Stimulated activated CD4-positive, alpha-beta T cell treated with anti-CD3 and anti-CD28 coated beads, Interleukin-2, amount 100 ng/mL, for 24 hours (primary cell): ENCODE results near the gene CRHBP.
"Not testable (repeated sequence)": the region's sequence is repeated elsewhere in the genome, so short reads cannot be mapped to it uniquely, and the experiment has no call there.

Source experiments
- DNase-seq, 2 donors: peaks; one replicate each; pipeline ENCODE4 v3.0.0-alpha.2; 2020

The CRHBP gene

DNA sequence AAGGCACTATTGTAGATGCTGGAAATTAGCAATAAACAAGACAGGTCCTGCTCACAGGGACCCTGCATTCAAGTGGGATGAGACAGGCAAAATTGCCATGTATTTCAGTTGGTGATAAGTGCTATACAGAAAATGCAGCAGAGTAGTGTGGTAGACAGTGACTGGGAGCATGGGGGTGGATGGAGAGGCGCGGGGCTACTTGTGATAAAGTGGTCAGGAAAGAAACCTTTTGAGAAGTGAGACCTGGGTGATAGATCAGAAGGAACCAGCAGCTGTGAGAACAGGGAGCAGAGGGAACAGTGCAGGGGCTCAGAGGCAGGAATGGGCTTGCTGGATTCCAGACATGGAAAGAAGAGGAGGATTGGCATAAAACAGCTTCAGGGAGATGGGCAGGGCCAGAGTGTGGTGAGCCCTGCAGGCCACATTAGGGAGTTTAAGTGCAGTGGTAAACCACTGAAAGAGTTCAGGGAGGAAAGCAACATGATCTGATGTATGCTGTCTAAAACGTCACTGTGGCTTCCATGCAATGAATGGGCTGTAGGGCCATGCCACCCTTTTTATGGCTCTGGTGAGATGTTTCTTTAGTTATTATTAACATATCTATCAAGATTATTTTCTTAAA is 7.3 kb downstream of the CRHBP start:
- no peak for DNase-seq

GRCh38 chr5:76964060-76964459 is 11.2 kb downstream of the CRHBP start:
- no peak for DNase-seq

DNA sequence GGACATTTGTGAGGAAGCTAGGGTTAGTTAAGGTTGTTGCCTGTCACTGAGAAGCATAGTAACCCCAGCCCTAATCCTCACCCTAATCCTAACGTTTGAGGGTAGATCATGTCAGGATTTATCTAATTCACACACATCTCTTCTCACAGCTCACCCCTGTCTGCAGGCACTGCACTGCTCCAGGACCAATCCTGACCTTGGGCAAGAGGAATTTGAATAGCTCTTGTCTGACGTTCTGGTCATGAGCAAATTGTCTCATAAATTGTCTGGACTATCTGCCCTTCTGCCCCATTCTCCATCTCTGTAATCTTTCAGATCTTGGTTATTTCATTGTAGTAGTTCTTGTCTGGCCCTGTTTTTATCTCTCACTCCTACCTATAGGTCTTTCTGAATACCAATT is 18.7 kb downstream of the CRHBP start:
- DNase-seq, result no peak

DNA sequence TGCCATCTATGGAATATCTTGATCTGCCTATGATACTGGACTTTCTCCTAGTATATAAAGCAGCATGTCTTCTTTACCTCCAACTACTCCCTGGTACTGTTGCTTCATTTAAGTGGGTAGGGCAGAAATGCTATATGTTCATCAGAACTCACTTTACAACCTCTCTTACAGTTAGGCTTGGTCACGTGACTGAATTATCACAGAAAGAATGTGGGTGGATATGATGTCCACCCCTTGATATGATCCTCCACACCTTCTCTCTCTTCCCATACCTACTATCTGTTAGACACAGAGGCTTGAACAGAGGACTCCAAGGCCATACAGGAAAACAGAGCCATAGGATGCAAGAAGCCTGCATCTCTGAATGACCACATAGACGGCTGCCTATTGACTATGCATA is 19.8 kb downstream of the CRHBP start:
- no peak for DNase-seq

GRCh38 chr5:76974785-76975184 is 21.9 kb downstream of the CRHBP start:
- DNase-seq, result no peak

DNA sequence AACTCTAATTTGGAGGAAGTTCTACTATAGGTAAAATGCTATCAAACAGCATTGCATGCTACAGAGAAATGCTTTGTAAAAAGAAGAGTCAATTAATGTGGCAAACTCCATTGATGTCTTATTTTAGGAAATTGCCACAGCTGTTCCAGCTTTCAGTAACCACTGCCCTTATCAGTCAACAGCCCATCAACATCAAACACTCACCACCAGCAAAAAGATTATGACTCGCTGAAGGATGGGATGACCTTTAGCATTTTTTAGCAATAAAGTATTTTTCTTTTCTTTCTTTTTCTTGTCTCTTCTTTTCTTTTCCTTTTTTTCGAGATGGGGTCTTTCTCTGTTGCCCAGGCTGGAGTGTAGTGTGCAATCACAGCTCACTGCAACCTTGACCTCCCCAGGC is 26.0 kb downstream of the CRHBP start:
- no peak for DNase-seq

DNA sequence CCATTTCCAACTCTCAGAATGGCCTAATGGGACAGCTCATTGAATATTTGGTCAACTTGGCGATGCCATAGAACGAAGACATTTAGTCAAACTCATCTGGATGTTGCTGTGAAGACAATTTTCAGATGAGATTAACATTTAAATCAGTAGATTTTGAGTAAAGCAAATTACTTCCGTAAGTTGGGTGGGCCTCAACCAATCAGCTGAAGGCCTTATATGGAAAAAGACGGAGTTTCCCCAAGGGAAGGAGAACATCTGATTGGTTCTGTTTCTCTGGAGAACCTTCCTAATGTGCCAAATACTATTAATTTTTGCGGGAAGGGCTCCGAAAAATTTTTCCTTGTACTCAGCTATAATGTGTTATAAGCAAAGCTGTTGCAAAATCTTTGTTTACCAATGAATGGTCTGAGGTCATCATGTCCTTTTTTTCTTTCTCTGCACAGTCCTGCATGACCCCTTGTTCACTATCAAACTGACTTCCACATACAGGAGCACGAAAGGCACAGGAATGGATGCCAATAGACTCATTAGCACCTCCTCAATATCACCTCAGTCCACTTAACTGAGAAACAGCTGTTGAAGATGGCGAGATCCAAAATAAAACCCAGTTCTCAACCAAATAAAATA is 27.8 kb downstream of the CRHBP start:
- no peak for DNase-seq

DNA sequence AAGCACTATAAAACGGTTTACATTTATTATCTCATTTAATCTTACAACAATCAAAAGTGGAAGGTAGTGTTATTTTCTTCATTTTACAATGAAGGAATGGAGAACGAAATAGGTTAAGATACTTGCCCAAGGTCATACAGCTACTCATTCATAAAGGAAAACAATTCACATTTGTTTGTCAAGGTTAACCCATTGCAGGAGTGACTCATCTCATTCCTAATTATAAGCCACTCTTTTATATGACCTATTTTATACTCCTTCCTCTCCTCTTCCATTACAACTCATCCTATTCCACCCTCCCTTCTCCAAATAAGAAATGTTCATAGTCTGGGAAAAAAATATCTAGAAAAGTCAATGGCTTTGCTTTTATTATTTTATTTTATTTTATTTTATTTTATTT is 29.6 kb downstream of the CRHBP start:
- no peak for DNase-seq

DNA sequence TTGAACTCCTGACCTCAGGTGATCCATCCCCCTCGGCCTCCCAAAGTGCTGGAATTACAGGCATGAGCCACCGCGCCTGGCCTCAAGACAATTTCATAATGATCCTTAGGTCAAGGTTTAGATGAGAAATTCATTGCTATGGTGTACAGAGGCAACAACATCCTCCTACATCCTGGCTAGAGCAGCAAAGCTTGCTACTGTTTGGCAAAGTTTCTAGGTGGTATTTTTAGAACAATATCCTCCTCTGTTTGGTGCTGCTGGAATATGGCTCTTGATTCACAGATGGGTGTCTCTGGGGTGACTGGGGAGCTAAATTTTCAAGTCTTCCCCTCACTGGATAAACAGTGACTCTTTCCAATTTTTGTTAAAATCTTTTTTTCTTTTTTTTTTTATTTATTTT is 30.6 kb downstream of the CRHBP start:
- no peak for DNase-seq

GRCh38 chr5:76986825-76987526 is 34.1 kb downstream of the CRHBP start:
- DNase-seq, result no peak

- DNase-seq, result no peak
These were observed 38.1 kb downstream of the CRHBP start for GRCh38 chr5:76990899-76991459.

GRCh38 chr5:76993436-76993835 is 40.6 kb downstream of the CRHBP start:
- DNase-seq, result not testable (repeated sequence)

GRCh38 chr5:76994337-76994736 is 41.5 kb downstream of the CRHBP start:
- DNase-seq, result no peak

DNA sequence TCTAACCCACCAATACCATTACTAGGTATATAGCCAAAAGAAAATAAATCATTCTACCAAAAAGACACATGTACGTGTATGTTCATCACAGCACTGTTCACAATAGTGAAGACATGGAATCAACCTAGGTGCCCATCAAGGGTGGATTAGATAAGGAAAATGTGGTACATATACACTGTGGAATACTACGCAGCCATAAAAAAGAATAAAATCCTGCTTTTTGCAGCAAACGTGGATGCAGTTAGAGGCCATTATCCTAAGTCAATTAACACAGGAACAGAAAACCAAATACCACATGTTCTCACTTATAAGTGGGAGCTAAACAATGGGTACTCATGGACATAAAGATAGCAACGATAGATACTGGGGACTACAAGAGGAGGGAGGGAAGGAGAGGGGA is 45.4 kb downstream of the CRHBP start:
- not testable (repeated sequence) for DNase-seq

GRCh38 chr5:76999451-76999850 is 46.6 kb downstream of the CRHBP start:
- no peak for DNase-seq

DNA sequence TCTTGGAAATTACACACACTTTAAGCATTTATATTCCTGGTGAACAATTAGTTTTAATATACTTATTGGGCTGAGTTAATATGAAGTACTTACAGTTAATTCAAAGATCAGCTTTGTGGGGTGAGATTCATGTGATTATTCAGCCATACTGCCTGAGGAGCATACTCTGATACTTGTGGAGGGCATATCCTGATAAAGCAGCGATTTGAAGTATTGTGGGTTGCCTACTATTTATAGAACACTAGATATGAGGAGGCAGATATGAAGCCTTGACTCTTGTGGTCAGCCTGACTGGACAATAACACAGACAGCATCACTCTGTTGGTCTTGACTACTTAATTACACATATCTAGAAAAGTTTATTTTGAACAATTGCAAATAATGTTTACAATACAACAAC is 50.4 kb downstream of the CRHBP start:
- no peak for DNase-seq

DNA sequence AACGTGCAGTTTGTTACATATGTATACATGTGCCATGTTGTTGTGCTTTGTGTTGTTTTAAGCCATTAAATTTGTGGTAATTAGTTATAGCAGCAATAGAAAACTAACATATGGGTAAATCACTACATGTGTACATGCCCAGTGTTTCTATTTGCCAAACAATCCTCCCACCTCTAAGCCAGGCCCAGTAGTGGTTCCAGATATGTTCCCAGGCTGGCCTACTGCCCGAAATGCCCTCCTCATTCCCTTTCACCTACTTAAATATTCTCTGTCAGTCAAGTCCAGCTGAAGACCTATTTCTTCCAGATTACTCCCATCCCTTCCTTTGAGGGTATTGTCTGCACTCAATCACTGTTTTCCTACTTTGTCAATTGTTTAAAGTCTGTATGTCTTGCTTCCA is 53.3 kb downstream of the CRHBP start:
- DNase-seq, result no peak

DNA sequence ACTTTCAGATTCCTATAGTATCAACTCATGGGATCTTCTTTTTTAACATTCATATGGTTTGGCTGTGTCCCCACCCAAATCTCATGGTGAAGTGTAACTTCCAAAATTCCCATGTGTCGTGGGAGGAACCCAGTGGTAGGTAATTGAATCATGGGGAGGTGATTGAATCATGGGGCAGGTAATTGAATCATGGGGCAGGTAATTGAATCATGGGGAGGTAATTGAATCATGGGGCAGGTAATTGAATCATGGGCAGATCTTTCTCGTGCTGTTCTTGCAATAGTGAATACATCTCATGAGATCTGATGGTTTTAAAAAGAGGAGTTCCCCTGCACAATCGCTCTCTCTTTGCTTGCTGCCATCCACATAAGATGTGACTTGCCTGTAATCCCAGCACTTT is 55.6 kb downstream of the CRHBP start:
- DNase-seq, result no peak

DNA sequence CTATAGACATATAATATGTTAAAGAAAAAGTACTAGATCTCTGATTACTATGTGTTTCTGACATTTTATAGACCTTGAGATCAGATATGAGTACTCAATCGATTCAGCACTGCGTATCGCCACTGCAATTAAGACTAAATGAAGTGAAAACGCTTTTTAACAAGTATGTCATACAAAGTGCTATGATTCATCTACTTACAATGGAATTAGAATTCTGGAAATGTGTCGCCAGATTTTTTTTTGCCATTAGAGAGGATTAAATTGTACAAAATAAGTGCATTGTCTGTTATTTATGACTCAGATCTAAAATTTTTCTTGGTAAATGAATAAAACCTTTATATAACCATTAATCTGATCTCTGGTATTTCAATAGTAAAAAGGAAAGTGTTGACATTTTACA is 57.4 kb downstream of the CRHBP start:
- DNase-seq, result no peak

- DNase-seq, result no peak
These were observed 58.7 kb downstream of the CRHBP start for GRCh38 chr5:77011498-77011897.

DNA sequence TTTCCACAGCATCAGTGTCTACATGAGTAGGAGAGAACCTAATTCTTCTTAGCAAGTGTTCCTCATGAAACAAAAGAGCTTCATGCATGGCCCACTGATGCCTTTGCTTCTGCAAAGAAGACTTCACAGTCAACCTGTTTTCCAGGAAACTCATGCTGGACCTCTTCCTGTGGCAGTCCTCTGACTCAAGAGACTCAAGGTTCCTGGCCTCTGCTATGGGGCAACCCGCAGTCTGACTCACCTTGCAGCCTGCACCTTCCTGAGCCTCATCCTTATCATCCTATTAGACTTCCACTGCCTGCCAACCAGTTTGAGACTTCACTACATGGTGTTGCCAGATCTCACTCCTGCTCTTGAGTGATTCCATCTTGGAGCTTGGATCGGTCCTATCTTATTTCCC is 59.8 kb downstream of the CRHBP start:
- DNase-seq, result no peak

DNA sequence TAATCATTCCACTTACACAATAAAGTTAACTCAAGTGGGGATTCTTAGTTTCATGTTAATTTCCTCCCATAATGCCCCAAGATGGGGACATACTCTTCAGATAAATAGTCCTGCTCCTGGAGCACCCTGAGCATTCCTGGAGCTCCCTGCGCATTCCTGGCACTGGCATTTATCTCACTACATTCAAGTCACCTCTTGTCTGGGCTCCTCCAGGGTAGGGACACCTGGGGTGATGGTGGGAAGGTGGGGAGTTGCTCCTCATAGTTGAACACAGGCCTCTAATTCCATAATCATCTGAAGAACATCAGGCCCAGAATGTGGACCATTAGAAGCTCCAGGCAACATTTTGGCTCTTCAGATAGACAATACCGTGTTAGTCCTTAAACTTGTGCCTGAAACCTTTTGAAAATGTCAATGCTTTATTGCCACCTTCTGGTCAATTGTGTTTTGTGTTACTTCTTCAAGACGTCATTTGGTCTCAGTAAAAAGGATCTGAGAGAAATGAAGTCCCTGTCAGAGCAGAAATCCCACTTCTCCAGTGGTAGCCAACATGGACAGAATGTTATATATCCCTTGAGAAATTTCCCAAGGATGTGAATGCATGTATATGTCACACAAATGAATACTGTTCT is 63.2 kb downstream of the CRHBP start:
- DNase-seq, result no peak

DNA sequence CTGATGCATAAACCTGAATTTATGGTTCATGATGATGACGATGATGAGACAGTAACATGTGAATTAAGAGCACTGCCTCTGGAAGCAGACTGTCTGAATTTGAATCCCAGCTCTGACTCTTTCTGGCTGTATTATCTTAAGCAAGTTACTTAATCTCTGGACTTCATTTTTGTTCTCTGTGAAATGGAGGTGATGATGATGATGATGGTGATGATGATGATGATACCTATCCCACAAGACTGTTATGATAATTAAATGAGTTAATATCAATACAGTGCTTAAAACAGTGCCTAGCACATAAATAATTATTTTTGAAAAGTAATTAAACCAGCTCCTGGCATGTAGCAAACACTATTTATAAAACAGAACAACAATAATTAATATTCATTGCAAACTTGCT is 64.1 kb downstream of the CRHBP start:
- no peak for DNase-seq

DNA sequence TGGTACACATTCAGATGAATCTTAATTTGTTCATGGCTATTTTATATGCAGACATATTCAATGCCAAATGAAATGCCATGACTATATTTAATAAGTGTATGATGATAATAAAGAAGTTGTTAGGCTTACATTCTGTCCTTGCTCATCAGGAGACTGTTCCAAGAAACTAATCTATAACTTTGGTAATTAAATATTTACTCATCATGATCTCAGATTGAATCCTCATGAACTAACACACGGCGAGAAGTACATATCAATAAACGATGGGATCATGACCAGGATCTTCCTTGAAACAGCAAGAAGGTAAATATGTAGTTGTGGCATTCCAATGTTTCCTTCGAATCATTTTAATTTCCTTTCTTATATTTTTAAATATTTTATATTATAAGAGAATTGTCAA is 64.8 kb downstream of the CRHBP start:
- DNase-seq, result no peak
